GM23338 (cell line): ENCODE measurements around the gene EGFL7.

ENCODE experiments used
- CREB1 ChIP-seq: fragments of 250-450 bp; sonication (Bioruptor Pico); IDR thresholded peaks from 2 replicates; pipeline ENCODE4 v1.5.0; 2020; ENCODE audit warnings: low read depth, mild to moderate bottlenecking, moderate library complexity
- EZH2 ChIP-seq: fragments of 200-600 bp; sonication (generic); IDR thresholded peaks from one replicate; pipeline ENCODE4 v1.8.0; 2017; ENCODE audit warnings: antibody characterized with exemption, mild to moderate bottlenecking, low read depth; ENCODE audit not compliant: unreplicated experiment
- EZH2phosphoT487 ChIP-seq: fragments of 200-600 bp; sonication (generic); IDR thresholded peaks from one replicate; pipeline ENCODE4 v1.8.1; 2018; ENCODE audit warnings: antibody characterized with exemption; ENCODE audit not compliant: unreplicated experiment
- JUNB ChIP-seq: IDR thresholded peaks from one replicate; pipeline ENCODE4 v1.6.1; 2016; ENCODE audit warnings: antibody characterized with exemption; ENCODE audit not compliant: unreplicated experiment
- NANOG ChIP-seq: IDR thresholded peaks from 2 replicates; pipeline ENCODE4 v1.6.1; 2016; ENCODE audit warnings: antibody characterized with exemption, borderline replicate concordance
- POLR2AphosphoS5 ChIP-seq: IDR thresholded peaks from 2 replicates; pipeline ENCODE4 v1.6.1; 2016; ENCODE audit warnings: antibody characterized with exemption, low read depth
- STAT1 ChIP-seq: IDR thresholded peaks from one replicate; pipeline ENCODE4 v1.6.1; 2016; ENCODE audit warnings: antibody characterized with exemption; ENCODE audit not compliant: unreplicated experiment
- TF ChIP-seq, protein P1 (sequence below), 2 experiments: fragments of 200-600 bp in 1 of 2; sonication (generic) in 1 of 2; conservative IDR thresholded peaks; 2 replicates each; pipeline versions ENCODE4 v1.5.1 to v1.6.1; 2016 to 2017; ENCODE audit warnings: antibody characterized with exemption in 2 of 2, low read depth in 2 of 2, mild to moderate bottlenecking in 2 of 2, moderate library complexity in 1 of 2
- TF ChIP-seq, protein P2 (sequence below): IDR thresholded peaks from one replicate; pipeline ENCODE4 v1.6.1; 2018; ENCODE audit warnings: antibody characterized with exemption; ENCODE audit not compliant: unreplicated experiment
- TF ChIP-seq, protein P3 (sequence below): fragments of 250-450 bp; sonication (Bioruptor Pico); IDR thresholded peaks from 2 replicates; pipeline ENCODE4 v1.5.0; 2020; ENCODE audit warnings: mild to moderate bottlenecking, moderate library complexity
- TF ChIP-seq, protein P4 (sequence below): IDR thresholded peaks from 2 replicates; pipeline ENCODE4 v1.6.1; 2016; ENCODE audit warnings: antibody characterized with exemption

DNA sequence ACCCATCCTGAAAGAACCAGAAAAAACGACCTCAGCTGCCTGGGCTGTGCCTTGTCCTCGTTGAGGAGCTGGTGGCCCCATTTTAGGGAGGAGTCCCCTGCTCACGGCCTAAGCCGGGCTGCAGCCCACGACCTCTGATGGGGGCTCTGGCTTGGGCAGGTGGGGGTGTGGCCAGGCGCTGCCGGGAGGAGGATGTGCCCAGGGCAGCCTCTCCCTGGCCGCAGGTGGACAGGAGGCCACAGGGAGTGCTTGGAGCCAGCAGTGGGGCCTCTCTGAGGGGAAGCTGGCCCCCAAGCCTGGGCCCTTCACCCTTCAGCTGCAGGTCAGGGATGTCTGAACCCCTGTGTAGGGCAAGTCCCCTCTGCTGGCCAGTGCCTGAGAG is 52.2 kb downstream of the EGFL7 start:
- TF ChIP-seq, protein P1, sequence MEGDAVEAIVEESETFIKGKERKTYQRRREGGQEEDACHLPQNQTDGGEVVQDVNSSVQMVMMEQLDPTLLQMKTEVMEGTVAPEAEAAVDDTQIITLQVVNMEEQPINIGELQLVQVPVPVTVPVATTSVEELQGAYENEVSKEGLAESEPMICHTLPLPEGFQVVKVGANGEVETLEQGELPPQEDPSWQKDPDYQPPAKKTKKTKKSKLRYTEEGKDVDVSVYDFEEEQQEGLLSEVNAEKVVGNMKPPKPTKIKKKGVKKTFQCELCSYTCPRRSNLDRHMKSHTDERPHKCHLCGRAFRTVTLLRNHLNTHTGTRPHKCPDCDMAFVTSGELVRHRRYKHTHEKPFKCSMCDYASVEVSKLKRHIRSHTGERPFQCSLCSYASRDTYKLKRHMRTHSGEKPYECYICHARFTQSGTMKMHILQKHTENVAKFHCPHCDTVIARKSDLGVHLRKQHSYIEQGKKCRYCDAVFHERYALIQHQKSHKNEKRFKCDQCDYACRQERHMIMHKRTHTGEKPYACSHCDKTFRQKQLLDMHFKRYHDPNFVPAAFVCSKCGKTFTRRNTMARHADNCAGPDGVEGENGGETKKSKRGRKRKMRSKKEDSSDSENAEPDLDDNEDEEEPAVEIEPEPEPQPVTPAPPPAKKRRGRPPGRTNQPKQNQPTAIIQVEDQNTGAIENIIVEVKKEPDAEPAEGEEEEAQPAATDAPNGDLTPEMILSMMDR (conservative IDR thresholded peaks at IDR 0.05; ENCODE audit: low read depth in 2 of 2) = no peak
- TF ChIP-seq, protein P2, sequence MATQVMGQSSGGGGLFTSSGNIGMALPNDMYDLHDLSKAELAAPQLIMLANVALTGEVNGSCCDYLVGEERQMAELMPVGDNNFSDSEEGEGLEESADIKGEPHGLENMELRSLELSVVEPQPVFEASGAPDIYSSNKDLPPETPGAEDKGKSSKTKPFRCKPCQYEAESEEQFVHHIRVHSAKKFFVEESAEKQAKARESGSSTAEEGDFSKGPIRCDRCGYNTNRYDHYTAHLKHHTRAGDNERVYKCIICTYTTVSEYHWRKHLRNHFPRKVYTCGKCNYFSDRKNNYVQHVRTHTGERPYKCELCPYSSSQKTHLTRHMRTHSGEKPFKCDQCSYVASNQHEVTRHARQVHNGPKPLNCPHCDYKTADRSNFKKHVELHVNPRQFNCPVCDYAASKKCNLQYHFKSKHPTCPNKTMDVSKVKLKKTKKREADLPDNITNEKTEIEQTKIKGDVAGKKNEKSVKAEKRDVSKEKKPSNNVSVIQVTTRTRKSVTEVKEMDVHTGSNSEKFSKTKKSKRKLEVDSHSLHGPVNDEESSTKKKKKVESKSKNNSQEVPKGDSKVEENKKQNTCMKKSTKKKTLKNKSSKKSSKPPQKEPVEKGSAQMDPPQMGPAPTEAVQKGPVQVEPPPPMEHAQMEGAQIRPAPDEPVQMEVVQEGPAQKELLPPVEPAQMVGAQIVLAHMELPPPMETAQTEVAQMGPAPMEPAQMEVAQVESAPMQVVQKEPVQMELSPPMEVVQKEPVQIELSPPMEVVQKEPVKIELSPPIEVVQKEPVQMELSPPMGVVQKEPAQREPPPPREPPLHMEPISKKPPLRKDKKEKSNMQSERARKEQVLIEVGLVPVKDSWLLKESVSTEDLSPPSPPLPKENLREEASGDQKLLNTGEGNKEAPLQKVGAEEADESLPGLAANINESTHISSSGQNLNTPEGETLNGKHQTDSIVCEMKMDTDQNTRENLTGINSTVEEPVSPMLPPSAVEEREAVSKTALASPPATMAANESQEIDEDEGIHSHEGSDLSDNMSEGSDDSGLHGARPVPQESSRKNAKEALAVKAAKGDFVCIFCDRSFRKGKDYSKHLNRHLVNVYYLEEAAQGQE = no peak
- TF ChIP-seq NANOG (no peak), EZH2 (no peak), EZH2phosphoT487 (no peak), CREB1 (CRISPR knock-in tag) (no peak), POLR2AphosphoS5 (no peak), JUNB (no peak), STAT1 (no peak)
- TF ChIP-seq, protein P3, sequence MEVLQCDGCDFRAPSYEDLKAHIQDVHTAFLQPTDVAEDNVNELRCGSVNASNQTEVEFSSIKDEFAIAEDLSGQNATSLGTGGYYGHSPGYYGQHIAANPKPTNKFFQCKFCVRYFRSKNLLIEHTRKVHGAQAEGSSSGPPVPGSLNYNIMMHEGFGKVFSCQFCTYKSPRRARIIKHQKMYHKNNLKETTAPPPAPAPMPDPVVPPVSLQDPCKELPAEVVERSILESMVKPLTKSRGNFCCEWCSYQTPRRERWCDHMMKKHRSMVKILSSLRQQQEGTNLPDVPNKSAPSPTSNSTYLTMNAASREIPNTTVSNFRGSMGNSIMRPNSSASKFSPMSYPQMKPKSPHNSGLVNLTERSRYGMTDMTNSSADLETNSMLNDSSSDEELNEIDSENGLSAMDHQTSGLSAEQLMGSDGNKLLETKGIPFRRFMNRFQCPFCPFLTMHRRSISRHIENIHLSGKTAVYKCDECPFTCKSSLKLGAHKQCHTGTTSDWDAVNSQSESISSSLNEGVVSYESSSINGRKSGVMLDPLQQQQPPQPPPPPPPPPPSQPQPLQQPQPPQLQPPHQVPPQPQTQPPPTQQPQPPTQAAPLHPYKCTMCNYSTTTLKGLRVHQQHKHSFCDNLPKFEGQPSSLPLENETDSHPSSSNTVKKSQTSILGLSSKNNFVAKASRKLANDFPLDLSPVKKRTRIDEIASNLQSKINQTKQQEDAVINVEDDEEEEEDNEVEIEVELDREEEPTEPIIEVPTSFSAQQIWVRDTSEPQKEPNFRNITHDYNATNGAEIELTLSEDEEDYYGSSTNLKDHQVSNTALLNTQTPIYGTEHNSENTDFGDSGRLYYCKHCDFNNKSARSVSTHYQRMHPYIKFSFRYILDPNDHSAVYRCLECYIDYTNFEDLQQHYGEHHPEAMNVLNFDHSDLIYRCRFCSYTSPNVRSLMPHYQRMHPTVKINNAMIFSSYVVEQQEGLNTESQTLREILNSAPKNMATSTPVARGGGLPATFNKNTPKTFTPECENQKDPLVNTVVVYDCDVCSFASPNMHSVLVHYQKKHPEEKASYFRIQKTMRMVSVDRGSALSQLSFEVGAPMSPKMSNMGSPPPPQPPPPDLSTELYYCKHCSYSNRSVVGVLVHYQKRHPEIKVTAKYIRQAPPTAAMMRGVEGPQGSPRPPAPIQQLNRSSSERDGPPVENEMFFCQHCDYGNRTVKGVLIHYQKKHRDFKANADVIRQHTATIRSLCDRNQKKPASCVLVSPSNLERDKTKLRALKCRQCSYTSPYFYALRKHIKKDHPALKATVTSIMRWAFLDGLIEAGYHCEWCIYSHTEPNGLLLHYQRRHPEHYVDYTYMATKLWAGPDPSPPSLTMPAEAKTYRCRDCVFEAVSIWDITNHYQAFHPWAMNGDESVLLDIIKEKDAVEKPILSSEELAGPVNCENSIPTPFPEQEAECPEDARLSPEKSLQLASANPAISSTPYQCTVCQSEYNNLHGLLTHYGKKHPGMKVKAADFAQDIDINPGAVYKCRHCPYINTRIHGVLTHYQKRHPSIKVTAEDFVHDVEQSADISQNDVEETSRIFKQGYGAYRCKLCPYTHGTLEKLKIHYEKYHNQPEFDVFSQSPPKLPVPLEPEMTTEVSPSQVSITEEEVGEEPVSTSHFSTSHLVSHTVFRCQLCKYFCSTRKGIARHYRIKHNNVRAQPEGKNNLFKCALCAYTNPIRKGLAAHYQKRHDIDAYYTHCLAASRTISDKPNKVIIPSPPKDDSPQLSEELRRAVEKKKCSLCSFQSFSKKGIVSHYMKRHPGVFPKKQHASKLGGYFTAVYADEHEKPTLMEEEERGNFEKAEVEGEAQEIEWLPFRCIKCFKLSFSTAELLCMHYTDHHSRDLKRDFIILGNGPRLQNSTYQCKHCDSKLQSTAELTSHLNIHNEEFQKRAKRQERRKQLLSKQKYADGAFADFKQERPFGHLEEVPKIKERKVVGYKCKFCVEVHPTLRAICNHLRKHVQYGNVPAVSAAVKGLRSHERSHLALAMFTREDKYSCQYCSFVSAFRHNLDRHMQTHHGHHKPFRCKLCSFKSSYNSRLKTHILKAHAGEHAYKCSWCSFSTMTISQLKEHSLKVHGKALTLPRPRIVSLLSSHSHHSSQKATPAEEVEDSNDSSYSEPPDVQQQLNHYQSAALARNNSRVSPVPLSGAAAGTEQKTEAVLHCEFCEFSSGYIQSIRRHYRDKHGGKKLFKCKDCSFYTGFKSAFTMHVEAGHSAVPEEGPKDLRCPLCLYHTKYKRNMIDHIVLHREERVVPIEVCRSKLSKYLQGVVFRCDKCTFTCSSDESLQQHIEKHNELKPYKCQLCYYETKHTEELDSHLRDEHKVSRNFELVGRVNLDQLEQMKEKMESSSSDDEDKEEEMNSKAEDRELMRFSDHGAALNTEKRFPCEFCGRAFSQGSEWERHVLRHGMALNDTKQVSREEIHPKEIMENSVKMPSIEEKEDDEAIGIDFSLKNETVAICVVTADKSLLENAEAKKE (CRISPR knock-in tag) = no peak
- TF ChIP-seq, protein P4, sequence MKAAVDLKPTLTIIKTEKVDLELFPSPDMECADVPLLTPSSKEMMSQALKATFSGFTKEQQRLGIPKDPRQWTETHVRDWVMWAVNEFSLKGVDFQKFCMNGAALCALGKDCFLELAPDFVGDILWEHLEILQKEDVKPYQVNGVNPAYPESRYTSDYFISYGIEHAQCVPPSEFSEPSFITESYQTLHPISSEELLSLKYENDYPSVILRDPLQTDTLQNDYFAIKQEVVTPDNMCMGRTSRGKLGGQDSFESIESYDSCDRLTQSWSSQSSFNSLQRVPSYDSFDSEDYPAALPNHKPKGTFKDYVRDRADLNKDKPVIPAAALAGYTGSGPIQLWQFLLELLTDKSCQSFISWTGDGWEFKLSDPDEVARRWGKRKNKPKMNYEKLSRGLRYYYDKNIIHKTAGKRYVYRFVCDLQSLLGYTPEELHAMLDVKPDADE = no peak
